PC-3 (cell line): ENCODE data around the gene CBL.

Experiments used
- CTCF ChIP-seq: fragments of 300-600 bp; sonication (generic); conservative IDR thresholded peaks from 2 replicates; pipeline ENCODE4 v1.5.1; 2017; ENCODE audit warnings: antibody characterized with exemption, low read depth, mild to moderate bottlenecking, low read length
- EZH2 ChIP-seq: fragments of 300-600 bp; sonication (generic); IDR thresholded peaks from one replicate; pipeline ENCODE4 v1.6.1; 2017; ENCODE audit warnings: antibody characterized with exemption, mild to moderate bottlenecking, low read length; ENCODE audit not compliant: unreplicated experiment
- EZH2phosphoT487 ChIP-seq: fragments of 300-600 bp; sonication (generic); IDR thresholded peaks from 2 replicates; pipeline ENCODE4 v1.6.1; 2018; ENCODE audit warnings: mild to moderate bottlenecking, antibody characterized with exemption, low read length, borderline replicate concordance

GRCh38 chr11:119193626-119194025 is 12.5 kb upstream of the CBL start:
- TF ChIP-seq CTCF = no peak
- no peak for TF ChIP-seq EZH2
- TF ChIP-seq EZH2phosphoT487 = no peak
